ENCODE results near the gene SHB. TPM values are rescaled to one million over a fixed set of nuclear protein-coding genes. Genes with fewer than 3 reads are reported as not detected.
A peak's percentile ranks its signal among the peaks of the same experiment; 100 is the strongest.

SHB gene
- total and polyA plus RNA-seq, 2 donors (not counting 3 experiments of a cell fraction or from before 2014, with no cell fraction given), result 13.4 to 24.9 TPM

GRCh38 chr9:37951671-37952449 lies 117.2 kb downstream of the SHB start:
- no peaks in the 10 kb centered on the region for H3K9me3 ChIP-seq (replicated peaks; ENCODE audit: control insufficient read depth, insufficient read depth, low read length)
- H3K79me2 ChIP-seq (ENCODE audit: control insufficient read depth, insufficient read depth, low read length), result no peaks in the 10 kb centered on the region
- CTCF ChIA-PET, result interaction anchor here (1.0 kb wide), 1 partner anchor 22 kb away, joined by 3 read pairs; no protein-coding TSS in a partner anchor
- no peak for DNase-seq (ENCODE audit: low read depth, low spot score)
- peaks cover 0 to 27% of the 10 kb centered on the region in 2 experiments for H3K36me3 ChIP-seq (ENCODE audit: control insufficient read depth in 2 of 2, extremely low read depth in 1 of 2, insufficient read depth in 2 of 2, low read length in 2 of 2)
- H3K4me1 ChIP-seq (ENCODE audit: control insufficient read depth, extremely low read depth, insufficient read depth, low read length), result peaks cover 21% of the 10 kb centered on the region
- dilution Hi-C loops (cut with MboI; ENCODE audit: extremely low pct_ligation_motif_present, low sequenced_read_pairs), result no loop called here
- no peaks in the 10 kb centered on the region for H3K9me1 ChIP-seq (replicated peaks; ENCODE audit: control insufficient read depth, extremely low read depth, insufficient read depth, low read length)
- H3K4me2 ChIP-seq (ENCODE audit: insufficient read depth, low read length), result no peak overlapping the region
- no peak overlapping the region for H3K9ac ChIP-seq (replicated peaks; ENCODE audit: extremely low read depth, insufficient read depth, low read length)
- no peak overlapping the region for H3K4me3 ChIP-seq (replicated peaks in 1 of 3; ENCODE audit: insufficient read depth in 1 of 3, low read depth in 1 of 3, low read length in 3 of 3)
- intact Hi-C loops (cut with micrococcal nuclease), result loop anchor here (2.0 to 5.0 kb wide), 2 partner anchors 13 to 55 kb away; no protein-coding TSS in a partner anchor
- TF ChIP-seq POLR2AphosphoS5 (IDR thresholded peaks at IDR 0.05; ENCODE audit: insufficient read depth, low read depth, low read length), result no peak
- TF ChIP-seq MAX (IDR thresholded peaks at IDR 0.05; ENCODE audit: insufficient read depth, insufficient read length), result no peak
- no peak for TF ChIP-seq EZH2 (IDR thresholded peaks at IDR 0.05; ENCODE audit: borderline replicate concordance, low read depth, low read length, severe bottlenecking)
- no peak for TF ChIP-seq FOS (IDR thresholded peaks at IDR 0.05; ENCODE audit: borderline replicate concordance, insufficient read depth, low read length)
- TF ChIP-seq CTCF (IDR thresholded peaks at IDR 0.05; ENCODE audit: extremely low read depth in 1 of 2, insufficient read depth in 1 of 2, low read depth in 1 of 2, low read length in 2 of 2), result no peak
- TF ChIP-seq MYC (IDR thresholded peaks at IDR 0.05; ENCODE audit: low read depth, low read length), result no peak
- no peak for TF ChIP-seq POLR2A (IDR thresholded peaks at IDR 0.05; ENCODE audit: low read depth, low read length)
- no peak for TF ChIP-seq JUN (IDR thresholded peaks at IDR 0.05; ENCODE audit: borderline replicate concordance, insufficient read depth, insufficient read length, low read depth)
- TF ChIP-seq GATA2 (IDR thresholded peaks at IDR 0.05; ENCODE audit: insufficient read depth, insufficient read length, low read depth, low read length), result no peak
- H4K20me1 ChIP-seq (replicated peaks; ENCODE audit: control insufficient read depth, extremely low read depth, insufficient read depth, low read length), result no peaks in the 10 kb centered on the region
- H2AFZ ChIP-seq (ENCODE audit: low read depth, low read length), result no peak overlapping the region
- BruUV-seq (replicated peaks), result no TSS peak
- POLR2A ChIA-PET, result no interaction called here
- FAIRE-seq, result peak; percentile 4
- no peak overlapping the region for H3K27ac ChIP-seq (ENCODE audit: insufficient read depth, low read depth, low read length)
- no peaks in the 10 kb centered on the region for H3K27me3 ChIP-seq (ENCODE audit: control insufficient read depth in 2 of 2, insufficient read depth in 2 of 2, low read length in 2 of 2)

All from endothelial cell of umbilical vein (primary cell).